ENCODE measurements around the gene OPCML.

OPCML gene

DNA sequence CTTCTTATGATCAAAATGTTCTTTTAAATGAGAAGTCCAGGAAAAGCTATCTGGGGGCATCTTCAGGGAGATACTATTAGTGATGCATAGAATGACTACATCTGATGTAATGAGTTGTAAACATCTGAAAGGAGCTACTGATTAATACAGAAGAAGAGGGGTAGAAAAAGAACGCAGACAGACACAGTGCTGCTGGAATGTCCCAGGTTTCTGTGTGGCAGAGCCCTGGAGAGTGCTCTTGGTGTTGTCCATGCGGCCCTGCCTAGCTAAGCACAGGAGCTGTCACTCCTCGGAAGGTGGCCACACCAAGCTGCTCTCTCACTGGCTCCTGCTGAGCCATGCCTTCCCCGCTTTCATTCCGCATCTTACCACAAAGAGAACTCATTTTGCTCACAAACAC lies 768.8 kb downstream of the OPCML start:
- DNase-seq = no peak

DNA sequence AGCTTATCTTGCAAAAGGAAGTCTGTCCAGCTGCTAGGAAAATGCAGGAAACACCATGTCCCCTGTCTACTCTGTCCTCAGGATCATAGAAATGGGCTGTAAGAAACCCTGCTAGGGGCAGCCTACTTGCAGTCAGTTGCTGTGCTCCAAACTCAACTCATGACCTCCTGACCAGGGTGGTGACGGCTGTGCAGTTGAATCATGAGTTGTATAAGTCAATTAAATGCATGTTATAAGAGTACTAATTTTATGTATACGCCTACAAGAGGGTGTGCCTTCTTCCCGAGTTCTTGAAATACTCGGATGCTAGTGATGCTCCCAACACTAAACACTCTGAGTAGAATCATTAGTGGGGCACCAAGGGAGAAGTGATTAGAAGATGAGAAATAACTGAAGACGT lies 776.4 kb downstream of the OPCML start:
- DNase-seq = no peak

DNA sequence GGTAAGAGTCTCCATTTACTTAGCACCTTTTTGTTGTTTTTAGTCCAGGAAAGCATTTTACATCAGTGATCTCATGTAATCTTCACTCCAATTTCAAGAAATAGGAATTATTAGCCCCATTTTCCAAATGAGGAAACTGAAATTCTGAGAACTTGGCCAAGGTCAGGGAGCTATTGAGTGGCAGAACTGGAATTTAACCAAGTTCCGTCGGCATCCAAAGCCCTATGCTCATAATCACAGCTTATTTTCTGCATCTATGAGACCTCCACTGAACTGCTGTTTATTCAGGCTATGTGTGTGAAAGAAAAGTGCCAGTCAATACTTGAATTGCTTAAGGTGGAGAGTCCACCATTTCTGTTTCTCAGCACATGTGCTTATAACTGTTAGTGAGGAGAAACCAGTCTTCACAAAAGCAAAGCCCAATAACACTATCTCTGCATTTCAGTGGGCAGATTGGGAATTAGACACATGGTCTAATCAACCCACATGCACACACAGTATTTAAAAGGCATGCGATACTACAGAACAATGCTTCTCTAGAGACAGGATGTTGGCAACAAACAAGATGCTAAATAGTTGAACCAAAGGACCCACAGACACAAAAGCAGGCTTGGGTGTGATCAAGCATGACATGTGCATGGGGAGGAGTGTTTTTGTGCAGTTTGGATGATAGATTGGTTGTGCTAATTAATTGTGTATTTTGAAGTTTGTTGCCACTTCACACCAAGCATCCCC lies 780.6 kb downstream of the OPCML start:
- DNase-seq = no peak

GRCh38 chr11:132746305-132746704 lies 786.0 kb downstream of the OPCML start:
- DNase-seq = no peak

DNA sequence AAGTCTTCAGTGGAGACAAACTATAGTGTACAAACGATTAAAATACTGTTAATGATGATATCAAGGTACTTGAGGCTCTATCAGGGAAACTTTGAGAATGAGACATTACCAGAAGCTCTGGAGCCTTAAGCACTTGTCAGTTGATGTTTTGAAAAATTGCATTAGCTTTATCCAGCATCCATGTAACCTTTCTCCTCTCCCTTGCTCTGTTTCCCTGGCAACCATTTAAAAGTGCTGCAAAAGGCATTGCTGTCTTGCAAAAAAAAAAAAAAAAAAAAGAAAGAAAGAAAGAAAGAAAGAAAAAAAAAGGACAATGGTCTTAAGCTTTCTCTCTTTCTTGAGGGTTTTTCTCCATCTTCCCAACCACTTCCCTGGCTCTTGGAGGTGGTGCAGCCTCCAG lies 787.0 kb downstream of the OPCML start:
- no peak for DNase-seq

GRCh38 chr11:132744771-132745170 lies 787.5 kb downstream of the OPCML start:
- no peak for DNase-seq

DNA sequence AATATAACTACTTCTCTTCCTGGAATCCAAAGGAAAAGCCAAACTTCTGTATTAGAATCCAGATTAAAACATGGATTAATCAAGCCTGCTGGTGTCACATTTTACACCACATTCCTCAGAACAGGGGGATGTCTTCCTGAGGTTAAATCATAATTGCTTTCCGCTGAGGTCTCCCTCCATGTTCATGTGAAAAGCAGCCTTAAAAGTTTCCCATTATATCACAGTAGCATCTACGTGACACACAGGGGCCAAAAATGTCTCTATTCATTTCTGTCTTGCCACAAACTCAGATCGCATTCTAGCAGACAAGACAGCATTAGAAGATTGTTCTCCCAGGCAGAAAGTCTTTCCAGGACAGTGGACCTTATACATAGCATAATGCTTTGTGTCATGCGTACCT lies 788.7 kb downstream of the OPCML start:
- DNase-seq = no peak

DNA sequence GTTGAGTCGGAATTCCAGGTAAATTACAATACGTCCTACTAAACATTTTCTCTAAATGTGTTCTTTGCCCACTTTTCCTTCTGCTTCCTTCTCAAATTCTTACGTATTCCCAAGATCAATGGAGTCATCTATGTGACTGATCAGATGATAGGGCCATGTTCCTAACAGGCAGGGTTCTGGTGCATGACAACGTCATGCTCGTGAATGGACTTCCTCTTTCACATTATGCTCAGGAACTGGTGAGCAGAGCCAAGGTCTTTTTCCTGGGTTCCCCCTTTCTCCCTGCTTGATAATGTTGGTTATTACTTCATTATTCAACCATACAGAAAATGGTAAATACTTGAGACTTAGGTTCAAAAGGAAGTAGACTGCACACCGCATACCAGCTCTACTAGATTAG lies 789.4 kb downstream of the OPCML start:
- peak; percentile 9 for DNase-seq

GRCh38 chr11:132734217-132734616 lies 798.1 kb downstream of the OPCML start:
- no peak for DNase-seq

GRCh38 chr11:132728026-132728425 lies 804.3 kb downstream of the OPCML start:
- DNase-seq = no peak

- DNase-seq = no peak
Measured at GRCh38 chr11:132721526-132721925, 810.8 kb downstream of the OPCML start.

DNA sequence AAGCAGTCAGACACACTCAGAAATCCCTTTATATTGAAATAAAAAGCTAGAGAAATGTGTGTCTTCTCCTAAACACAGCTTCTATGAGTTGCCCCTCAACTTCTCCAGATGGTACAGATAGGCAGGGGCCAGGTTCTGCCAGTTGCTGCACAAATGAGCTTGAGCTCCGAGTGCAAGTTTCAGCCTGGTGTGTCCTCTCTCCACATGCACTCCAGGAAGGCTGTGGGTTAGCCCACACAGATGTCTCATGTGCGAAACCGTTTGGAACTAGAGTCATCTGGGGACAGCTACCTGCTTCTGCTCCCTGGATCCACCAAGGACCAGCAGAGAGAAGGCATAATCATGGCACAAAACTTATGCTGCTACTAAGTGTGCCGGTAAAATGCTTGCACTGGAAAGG lies 812.6 kb downstream of the OPCML start:
- DNase-seq = no peak

- DNase-seq = no peak
Measured at GRCh38 chr11:132718711-132719671, 813.3 kb downstream of the OPCML start.

- DNase-seq = no peak
Measured at GRCh38 chr11:132717824-132718223, 814.5 kb downstream of the OPCML start.

DNA sequence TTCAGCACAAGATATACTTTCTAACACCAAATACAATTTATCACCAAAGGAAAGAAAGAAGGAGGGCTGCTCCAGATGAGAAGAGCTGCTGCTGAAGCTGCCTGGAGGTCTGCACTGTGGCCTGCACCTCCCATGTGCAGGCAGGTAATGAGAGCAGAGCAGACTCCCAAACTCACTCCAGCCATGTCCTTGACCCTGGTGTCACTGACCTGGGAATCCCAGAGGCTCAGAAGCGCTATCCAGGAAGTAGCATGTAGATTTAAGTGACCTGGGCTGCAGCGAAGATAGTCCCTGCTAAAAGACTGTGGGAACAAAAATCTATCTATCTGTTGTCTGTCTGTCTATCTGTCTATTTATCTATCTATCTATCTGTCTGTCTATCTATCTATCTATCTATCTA lies 816.3 kb downstream of the OPCML start:
- DNase-seq = no peak

- DNase-seq = no peak
Measured at GRCh38 chr11:132714859-132715440, 817.4 kb downstream of the OPCML start.

GRCh38 chr11:132712466-132712865 lies 819.8 kb downstream of the OPCML start:
- no peak for DNase-seq

DNA sequence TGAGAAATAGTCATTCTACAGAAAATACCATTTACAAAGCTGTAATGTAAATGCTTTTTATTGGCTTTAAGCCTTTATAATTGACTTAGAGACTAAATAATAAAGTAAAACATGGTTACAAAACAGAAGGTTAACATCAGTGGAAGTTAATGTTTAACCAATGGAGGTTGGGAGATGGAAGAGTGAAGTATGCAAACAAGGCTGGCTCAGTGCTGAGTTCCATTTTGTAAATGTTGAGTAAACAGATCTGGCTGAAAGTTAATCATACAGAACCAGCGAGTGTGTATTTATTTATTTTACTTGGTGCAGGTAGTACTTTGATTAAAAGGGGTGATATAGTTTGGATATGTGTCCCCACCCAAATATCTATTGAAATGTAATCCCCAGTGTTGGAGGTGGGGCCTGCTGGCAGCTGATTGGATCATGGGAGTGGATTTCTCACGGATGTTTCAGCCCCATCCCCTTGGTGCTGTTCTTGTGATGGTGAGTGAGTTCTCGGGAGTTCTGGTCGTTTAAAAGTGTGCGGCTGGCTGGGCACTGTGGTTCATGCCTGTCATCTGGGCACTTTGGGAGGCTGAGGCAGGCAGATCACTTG lies 827.4 kb downstream of the OPCML start:
- DNase-seq = no peak

GRCh38 chr11:132692891-132693290 lies 839.4 kb downstream of the OPCML start:
- DNase-seq = no peak

- DNase-seq = no peak
Measured at GRCh38 chr11:132691848-132692550, 840.3 kb downstream of the OPCML start.

GRCh38 chr11:132686886-132687285 lies 845.4 kb downstream of the OPCML start:
- DNase-seq = no peak

- peak; percentile 30 for DNase-seq
Measured at GRCh38 chr11:132685174-132685611, 847.1 kb downstream of the OPCML start.

- DNase-seq = no peak
Measured at GRCh38 chr11:132683602-132684001, 848.7 kb downstream of the OPCML start.

Measured in OCI-M1 (cell line).